Tibial nerve (tissue), 4 donors: ENCODE results near the gene ECT2L. TPM values are rescaled to one million over a fixed set of nuclear protein-coding genes. Genes with fewer than 3 reads are reported as not detected.
A peak's percentile ranks its signal among the peaks of the same experiment; 100 is the strongest.

Experiments
- DNase-seq, 2 donors: peaks; one replicate each; pipeline ENCODE4 v3.0.0-alpha.2; 2019; ENCODE audit warnings: low spot score in 2 of 2
- H3K27ac ChIP-seq, 4 donors: fragments of 200-600 bp; sonication (generic) in 3 of 4; one replicate each; pipeline ENCODE4 v1.5.1; 2017 to 2019; ENCODE audit warnings: mild to moderate bottlenecking in 1 of 4
- H3K27me3 ChIP-seq, 2 donors: fragments of 200-600 bp; sonication (generic) in 1 of 2; one replicate each; pipeline versions ENCODE4 v1.5.1 to v1.6.0; 2017 to 2019
- H3K36me3 ChIP-seq, 3 donors: fragments of 200-600 bp; sonication (generic); one replicate each; pipeline ENCODE4 v1.5.1; 2018 to 2019
- H3K4me1 ChIP-seq, 4 donors: fragments of 200-600 bp; sonication (generic) in 3 of 4; one replicate each; pipeline ENCODE4 v1.5.1; 2017 to 2019
- H3K4me3 ChIP-seq, 4 donors: fragments of 200-600 bp; sonication (generic) in 3 of 4; one replicate each; pipeline ENCODE4 v1.5.1; 2017 to 2019; ENCODE audit warnings: mild to moderate bottlenecking in 1 of 4, moderate library complexity in 1 of 4
- H3K9me3 ChIP-seq, 4 donors: fragments of 200-600 bp; sonication (generic) in 3 of 4; one replicate each; pipeline ENCODE4 v1.5.1; 2017 to 2019
- CTCF ChIP-seq, 5 experiments: fragments of 200-600 bp in 3 of 5; fragments of 450-650 bp in 2 of 5; sonication (generic) in 3 of 5; IDR thresholded peaks; one replicate each; pipeline ENCODE4 v1.5.1; 2016 to 2019; ENCODE audit warnings: antibody characterized with exemption in 5 of 5, mild to moderate bottlenecking in 3 of 5, moderate library complexity in 2 of 5
- EP300 ChIP-seq, 2 donors: sonication (generic); formaldehyde crosslinking; IDR thresholded peaks; one replicate each; pipeline ENCODE4 v1.6.1; 2017; ENCODE audit warnings: antibody characterized with exemption in 2 of 2, mild to moderate bottlenecking in 1 of 2
- POLR2A ChIP-seq, 2 donors: fragments of 450-650 bp; IDR thresholded peaks; one replicate each; pipeline ENCODE4 v1.6.1; 2017; ENCODE audit warnings: antibody characterized with exemption in 2 of 2, mild to moderate bottlenecking in 2 of 2, moderate library complexity in 2 of 2
- WGBS, 2 donors: methylation state at CpG; one replicate each; pipeline ENCODE4 v1.1.5; 2018; 5-methylcytosine and 5-hydroxymethylcytosine counted together
- total RNA-seq, 4 donors: library from RNA; depleted of rRNA; stranded (reverse); fragments of >200 nt; gene quantifications; one replicate each; pipeline ENCODE4 v1.1.0, GENCODE V29; 2016

Gene ECT2L
- total RNA-seq, 4 donors from 2014 or later, result 0.21 to 1.1 (median 0.30) TPM; not detected in 1

- Histone ChIP-seq H3K27me3 (no peaks in the 10 kb centered on the region), H3K4me3 (no peak overlapping the region), H3K36me3 (peaks cover 0 to 65% (median 0%) of the 10 kb centered on the region in 3 donors), H3K27ac (no peak overlapping the region), H3K9me3 (no peaks in the 10 kb centered on the region), H3K4me1 (peaks cover 0 to 9% (median 4%) of the 10 kb centered on the region in 4 donors)
- DNase-seq, result no peak
- WGBS, 2 donors, result 91 to 96% methylated on average over 1 of the region's 1 CpG
- no peak for TF ChIP-seq CTCF (IDR thresholded peaks at IDR 0.05)
- TF ChIP-seq EP300 (IDR thresholded peaks at IDR 0.05), result no peak
- TF ChIP-seq POLR2A (IDR thresholded peaks at IDR 0.05), result no peak
These were observed 8.7 kb upstream of the ECT2L start for GRCh38 chr6:138787138-138787537.

GRCh38 chr6:138796771-138797170, 884 bp downstream of the ECT2L start:
- no peak overlapping the region for H3K4me3 ChIP-seq
- peaks cover 0 to 19% (median 0%) of the 10 kb centered on the region in 4 donors for H3K4me1 ChIP-seq
- H3K27me3 ChIP-seq, result no peaks in the 10 kb centered on the region
- H3K27ac ChIP-seq, result peak overlapping the region in 1 of 4 donors; percentile 83
- 91 to 93% methylated on average over 2 of the region's 2 CpGs for WGBS, 2 donors
- no peaks in the 10 kb centered on the region for H3K9me3 ChIP-seq
- H3K36me3 ChIP-seq, result peaks cover 0 to 11% (median 0%) of the 10 kb centered on the region in 3 donors
- no peak for DNase-seq
- TF ChIP-seq EP300 (IDR thresholded peaks at IDR 0.05) (no peak), POLR2A (IDR thresholded peaks at IDR 0.05) (no peak), CTCF (IDR thresholded peaks at IDR 0.05) (no peak)

- Histone ChIP-seq H3K4me3 (no peak overlapping the region), H3K27me3 (no peaks in the 10 kb centered on the region), H3K9me3 (no peaks in the 10 kb centered on the region), H3K4me1 (peaks cover 0 to 19% (median 0%) of the 10 kb centered on the region in 4 donors), H3K27ac (no peak overlapping the region), H3K36me3 (peaks cover 0 to 3% (median 0%) of the 10 kb centered on the region in 3 donors)
- 90% methylated on average over 4 of the region's 4 CpGs for WGBS, 2 donors
- no peak for DNase-seq
- no peak for TF ChIP-seq EP300 (IDR thresholded peaks at IDR 0.05)
- no peak for TF ChIP-seq CTCF (IDR thresholded peaks at IDR 0.05)
- TF ChIP-seq POLR2A (IDR thresholded peaks at IDR 0.05), result no peak
These were observed 2.0 kb downstream of the ECT2L start for GRCh38 chr6:138797806-138798446.

- Histone ChIP-seq H3K27ac (no peak overlapping the region), H3K27me3 (no peaks in the 10 kb centered on the region), H3K36me3 (no peaks in the 10 kb centered on the region), H3K4me1 (peaks cover 0 to 15% (median 0%) of the 10 kb centered on the region in 4 donors), H3K9me3 (no peaks in the 10 kb centered on the region), H3K4me3 (no peak overlapping the region)
- TF ChIP-seq POLR2A (IDR thresholded peaks at IDR 0.05), result no peak
- no peak for TF ChIP-seq CTCF (IDR thresholded peaks at IDR 0.05)
- TF ChIP-seq EP300 (IDR thresholded peaks at IDR 0.05), result no peak
- no peak for DNase-seq
- 92 to 94% methylated on average over 2 of the region's 2 CpGs for WGBS, 2 donors
These were observed 4.7 kb downstream of the ECT2L start for GRCh38 chr6:138800377-138801150.

GRCh38 chr6:138803331-138803730, 7.4 kb downstream of the ECT2L start:
- H3K9me3 ChIP-seq, result no peaks in the 10 kb centered on the region
- no peaks in the 10 kb centered on the region for H3K4me1 ChIP-seq
- H3K4me3 ChIP-seq, result no peak overlapping the region
- TF ChIP-seq POLR2A (IDR thresholded peaks at IDR 0.05) (no peak), CTCF (IDR thresholded peaks at IDR 0.05) (no peak), EP300 (IDR thresholded peaks at IDR 0.05) (no peak)
- WGBS, 2 donors, result 73 to 79% methylated on average over 2 of the region's 2 CpGs
- H3K36me3 ChIP-seq, result no peaks in the 10 kb centered on the region
- no peaks in the 10 kb centered on the region for H3K27me3 ChIP-seq
- DNase-seq, result no peak
- H3K27ac ChIP-seq, result no peak overlapping the region
